ENCODE results near the gene RASGRP4. TPM values are rescaled to one million over a fixed set of nuclear protein-coding genes. Genes with fewer than 3 reads are reported as not detected.

The RASGRP4 gene
- total RNA-seq, 1 donor from 2014 or later, result not detected

DNA sequence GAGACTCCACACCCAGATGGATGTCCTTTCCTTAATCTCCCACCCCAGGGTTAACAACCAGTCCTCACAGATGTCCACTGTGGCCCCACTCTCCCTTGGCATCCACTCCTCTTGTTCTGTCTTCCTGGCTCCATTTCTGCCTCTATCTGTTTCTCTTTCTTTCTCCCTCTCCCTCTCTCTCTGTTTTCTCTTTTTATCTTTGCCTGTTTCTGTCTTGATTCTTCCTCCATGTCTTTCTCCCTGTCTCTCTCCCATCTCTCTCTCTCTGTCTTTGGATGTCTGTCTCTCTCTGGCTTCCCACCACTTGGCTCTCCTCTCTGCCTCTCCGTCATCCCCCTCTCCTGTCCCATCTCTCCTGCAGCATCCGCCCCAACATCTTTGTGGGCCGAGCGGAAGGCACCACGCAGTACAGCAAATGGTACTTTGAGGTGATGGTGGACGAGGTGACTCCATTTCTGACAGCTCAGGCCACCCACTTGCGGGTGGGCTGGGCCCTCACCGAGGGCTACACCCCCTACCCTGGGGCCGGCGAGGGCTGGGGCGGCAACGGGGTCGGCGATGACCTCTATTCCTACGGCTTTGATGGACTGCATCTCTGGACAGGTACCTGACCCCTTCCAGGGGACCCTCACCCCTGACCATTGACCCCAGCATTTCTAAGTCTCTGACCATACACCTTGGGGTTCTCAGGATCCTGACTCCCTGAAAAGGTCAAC lies 31.8 kb upstream of the RASGRP4 start:
- H3K36me3 ChIP-seq (ENCODE audit: insufficient read depth, low read length), result no peaks in the 10 kb centered on the region
- no peaks in the 10 kb centered on the region for H3K27me3 ChIP-seq (ENCODE audit: insufficient read depth, low read length)
- H3K36me3 Mint-ChIP-seq (ENCODE audit: low read depth, unreplicated experiment), result no peaks in the 10 kb centered on the region
- no peak for TF ChIP-seq CTCF (IDR thresholded peaks at IDR 0.05; ENCODE audit: insufficient read depth, low read depth, low read length)
- TF ChIP-seq EZH2 (IDR thresholded peaks at IDR 0.05; ENCODE audit: insufficient read depth, low read length), result no peak
- H3K9ac ChIP-seq (ENCODE audit: low read length), result no peak overlapping the region
- DNase-seq (ENCODE audit: low read depth) (no peak), FAIRE-seq (no peak)
- peaks cover 18% of the 10 kb centered on the region for H3K27me3 Mint-ChIP-seq (ENCODE audit: low read depth, unreplicated experiment)
- no peaks in the 10 kb centered on the region for H4K20me1 ChIP-seq (ENCODE audit: insufficient read depth, low read length)
- no peaks in the 10 kb centered on the region for H3K4me1 ChIP-seq (ENCODE audit: insufficient read depth, low read length)
- H3K9me3 ChIP-seq (ENCODE audit: insufficient read depth, low read depth, low read length), result no peaks in the 10 kb centered on the region
- H3K27ac Mint-ChIP-seq (ENCODE audit: unreplicated experiment), result no peak overlapping the region
- no peaks in the 10 kb centered on the region for H3K79me2 ChIP-seq (ENCODE audit: insufficient read depth, low read length)
- H2AFZ ChIP-seq (ENCODE audit: low read depth, low read length), result no peak overlapping the region
- no peaks in the 10 kb centered on the region for H3K4me1 Mint-ChIP-seq (ENCODE audit: low read depth, unreplicated experiment)
- H3K4me2 ChIP-seq (ENCODE audit: low read length), result no peak overlapping the region
- H3K4me3 ChIP-seq (ENCODE audit: insufficient read depth, low read depth, low read length), result no peak overlapping the region
- H3K9me3 Mint-ChIP-seq (ENCODE audit: unreplicated experiment), result no peaks in the 10 kb centered on the region
- H3K27ac ChIP-seq (ENCODE audit: low read depth, low read length), result no peak overlapping the region
- no peak overlapping the region for H3K4me3 Mint-ChIP-seq (ENCODE audit: unreplicated experiment)

DNA sequence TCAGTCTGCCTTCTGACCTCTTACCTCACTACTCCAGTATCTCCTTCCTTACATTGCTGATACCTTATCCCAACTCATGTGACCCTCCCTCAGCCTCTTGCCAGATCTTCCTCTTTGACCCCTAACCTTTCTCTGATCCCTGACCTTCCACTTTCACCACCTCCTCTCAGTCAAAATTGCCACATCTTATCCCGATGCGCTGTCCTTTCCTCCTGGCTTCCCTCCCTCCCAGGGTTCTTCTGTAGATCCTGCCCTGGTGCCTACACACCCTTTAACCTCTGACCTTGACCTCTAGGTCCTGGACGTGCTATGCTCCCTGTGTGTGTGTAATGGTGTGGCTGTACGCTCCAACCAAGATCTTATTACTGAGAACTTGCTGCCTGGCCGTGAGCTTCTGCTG lies 31.2 kb upstream of the RASGRP4 start:
- H3K9me3 ChIP-seq (ENCODE audit: insufficient read depth, low read depth, low read length), result no peaks in the 10 kb centered on the region
- TF ChIP-seq CTCF (IDR thresholded peaks at IDR 0.05; ENCODE audit: insufficient read depth, low read depth, low read length) (no peak), EZH2 (IDR thresholded peaks at IDR 0.05; ENCODE audit: insufficient read depth, low read length) (no peak)
- Mint-ChIP-seq H3K4me3 (ENCODE audit: unreplicated experiment) (no peak overlapping the region), H3K27me3 (ENCODE audit: low read depth, unreplicated experiment) (peaks cover 15% of the 10 kb centered on the region), H3K36me3 (ENCODE audit: low read depth, unreplicated experiment) (no peaks in the 10 kb centered on the region), H3K4me1 (ENCODE audit: low read depth, unreplicated experiment) (no peaks in the 10 kb centered on the region), H3K27ac (ENCODE audit: unreplicated experiment) (no peak overlapping the region), H3K9me3 (ENCODE audit: unreplicated experiment) (no peaks in the 10 kb centered on the region)
- DNase-seq (ENCODE audit: low read depth) (no peak), FAIRE-seq (no peak)
- no peaks in the 10 kb centered on the region for H3K79me2 ChIP-seq (ENCODE audit: insufficient read depth, low read length)
- no peaks in the 10 kb centered on the region for H3K4me1 ChIP-seq (ENCODE audit: insufficient read depth, low read length)
- no peaks in the 10 kb centered on the region for H3K27me3 ChIP-seq (ENCODE audit: insufficient read depth, low read length)
- H2AFZ ChIP-seq (ENCODE audit: low read depth, low read length), result no peak overlapping the region
- no peak overlapping the region for H3K4me3 ChIP-seq (ENCODE audit: insufficient read depth, low read depth, low read length)
- H3K27ac ChIP-seq (ENCODE audit: low read depth, low read length), result no peak overlapping the region
- no peak overlapping the region for H3K4me2 ChIP-seq (ENCODE audit: low read length)
- H3K9ac ChIP-seq (ENCODE audit: low read length), result no peak overlapping the region
- H4K20me1 ChIP-seq (ENCODE audit: insufficient read depth, low read length), result no peaks in the 10 kb centered on the region
- H3K36me3 ChIP-seq (ENCODE audit: insufficient read depth, low read length), result no peaks in the 10 kb centered on the region

- H3K27ac ChIP-seq (ENCODE audit: low read depth, low read length), result no peak overlapping the region
- Mint-ChIP-seq H3K36me3 (ENCODE audit: low read depth, unreplicated experiment) (peaks cover 1% of the 10 kb centered on the region), H3K27me3 (ENCODE audit: low read depth, unreplicated experiment) (peaks cover 22% of the 10 kb centered on the region), H3K4me1 (ENCODE audit: low read depth, unreplicated experiment) (no peaks in the 10 kb centered on the region), H3K27ac (ENCODE audit: unreplicated experiment) (no peak overlapping the region), H3K4me3 (ENCODE audit: unreplicated experiment) (no peak overlapping the region), H3K9me3 (ENCODE audit: unreplicated experiment) (no peaks in the 10 kb centered on the region)
- TF ChIP-seq CTCF (IDR thresholded peaks at IDR 0.05; ENCODE audit: insufficient read depth, low read depth, low read length) (no peak), EZH2 (IDR thresholded peaks at IDR 0.05; ENCODE audit: insufficient read depth, low read length) (no peak)
- FAIRE-seq (no peak), DNase-seq (ENCODE audit: low read depth) (peak; percentile 15)
- H3K4me1 ChIP-seq (ENCODE audit: insufficient read depth, low read length), result no peaks in the 10 kb centered on the region
- H4K20me1 ChIP-seq (ENCODE audit: insufficient read depth, low read length), result no peaks in the 10 kb centered on the region
- no peaks in the 10 kb centered on the region for H3K79me2 ChIP-seq (ENCODE audit: insufficient read depth, low read length)
- no peak overlapping the region for H2AFZ ChIP-seq (ENCODE audit: low read depth, low read length)
- no peak overlapping the region for H3K9ac ChIP-seq (ENCODE audit: low read length)
- no peaks in the 10 kb centered on the region for H3K9me3 ChIP-seq (ENCODE audit: insufficient read depth, low read depth, low read length)
- no peak overlapping the region for H3K4me2 ChIP-seq (ENCODE audit: low read length)
- H3K36me3 ChIP-seq (ENCODE audit: insufficient read depth, low read length), result no peaks in the 10 kb centered on the region
- H3K4me3 ChIP-seq (ENCODE audit: insufficient read depth, low read depth, low read length), result no peak overlapping the region
- H3K27me3 ChIP-seq (ENCODE audit: insufficient read depth, low read length), result no peaks in the 10 kb centered on the region
Measured at GRCh38 chr19:38455031-38455430, 29.0 kb upstream of the RASGRP4 start.
